ENCODE measurements around the gene UGT2A1. TPM values are rescaled to one million over a fixed set of nuclear protein-coding genes. Genes with fewer than 3 reads are reported as not detected.

UGT2A1 gene
- total and polyA plus RNA-seq, 12 donors = not detected

GRCh38 chr4:69577245-69577644, 75.8 kb downstream of the UGT2A1 start:
- no peak for TF ChIP-seq CTCF (IDR thresholded peaks at IDR 0.05)
- peaks cover 0 to 3% (median 0%) of the 10 kb centered on the region in 11 donors for H3K9me3 ChIP-seq
- intact Hi-C loops (cut with DNase I) = no loop called here
- no peaks in the 10 kb centered on the region for H3K4me1 ChIP-seq
- H3K27me3 ChIP-seq = no peaks in the 10 kb centered on the region
- no peak overlapping the region for H3K27ac ChIP-seq
- WGBS, 2 donors = 81 to 94% methylated on average over 1 of the region's 1 CpG
- no peaks in the 10 kb centered on the region for H3K36me3 ChIP-seq
- no peak overlapping the region for H3K4me3 ChIP-seq
- no peak for DNase-seq
- ATAC-seq = no peak

- H3K36me3 ChIP-seq = no peaks in the 10 kb centered on the region
- ATAC-seq (peak in 1 of 8 donors; percentile 34), DNase-seq (no peak)
- no peak for TF ChIP-seq CTCF (IDR thresholded peaks at IDR 0.05)
- peaks cover 0 to 3% (median 0%) of the 10 kb centered on the region in 11 donors for H3K9me3 ChIP-seq
- no peaks in the 10 kb centered on the region for H3K4me1 ChIP-seq
- WGBS, 2 donors = 95 to 96% methylated on average over 24 of the region's 24 CpGs
- H3K4me3 ChIP-seq = no peak overlapping the region
- no peaks in the 10 kb centered on the region for H3K27me3 ChIP-seq
- no peak overlapping the region for H3K27ac ChIP-seq
- intact Hi-C loops (cut with DNase I) = no loop called here
These were observed 76.7 kb downstream of the UGT2A1 start for GRCh38 chr4:69576251-69576877.

- WGBS, 2 donors = 86 to 92% methylated on average over 1 of the region's 1 CpG
- no peak for TF ChIP-seq CTCF (IDR thresholded peaks at IDR 0.05)
- Histone ChIP-seq H3K4me1 (no peaks in the 10 kb centered on the region), H3K27me3 (no peaks in the 10 kb centered on the region), H3K36me3 (no peaks in the 10 kb centered on the region), H3K27ac (no peak overlapping the region), H3K4me3 (no peak overlapping the region), H3K9me3 (no peaks in the 10 kb centered on the region)
- DNase-seq (no peak), ATAC-seq (no peak)
- intact Hi-C loops (cut with DNase I) = no loop called here
These were observed 84.3 kb downstream of the UGT2A1 start for GRCh38 chr4:69568787-69569186.

GRCh38 chr4:69563424-69563823, 89.6 kb downstream of the UGT2A1 start:
- Histone ChIP-seq H3K27ac (no peak overlapping the region), H3K27me3 (no peaks in the 10 kb centered on the region), H3K4me1 (no peaks in the 10 kb centered on the region), H3K9me3 (peaks cover 0 to 20% (median 0%) of the 10 kb centered on the region in 11 donors), H3K36me3 (no peaks in the 10 kb centered on the region), H3K4me3 (no peak overlapping the region)
- intact Hi-C loops (cut with DNase I) = no loop called here
- no peak for TF ChIP-seq CTCF (IDR thresholded peaks at IDR 0.05)
- DNase-seq = no peak
- no peak for ATAC-seq
- WGBS, 2 donors = 38 to 43% methylated on average over 2 of the region's 2 CpGs
